Panc1 (cell line): ENCODE measurements around the gene PRKG1. TPM values are rescaled to one million over a fixed set of nuclear protein-coding genes. Genes with fewer than 3 reads are reported as not detected.

ENCODE experiments used
- ATAC-seq: fragments of 200-7000 bp; cut with Tn5 transposase; 2 replicates; pipeline ENCODE4 v1.9.1; 2020; ENCODE audit warnings: mild to moderate bottlenecking, moderate library complexity
- BruUV-seq: library from RNA; stranded (reverse); fragments of 400-500 nt; replicated peaks from 2 replicates; lab custom pipeline; 2021; lab: Mats Ljungman, UMichigan
- CTCF ChIA-PET: fragments of 300-600 bp; sonication (Branson Sonifier 250); formaldehyde crosslinking; loops from one replicate; lab custom pipeline; 2022; ENCODE audit warnings: antibody characterized with exemption; lab: Charles Lee
- POLR2A ChIA-PET: fragments of 300-600 bp; sonication (Branson Sonifier 250); formaldehyde crosslinking; loops from one replicate; lab custom pipeline; 2022; ENCODE audit warnings: antibody characterized with exemption; lab: Charles Lee
- DNase-seq: peaks from one replicate; pipeline ENCODE4 v3.0.0-alpha.2; 2010; ENCODE audit warnings: low read depth, low spot score
- H3K27ac ChIP-seq: 2 replicates; pipeline ENCODE4 v1.5.1; 2011; ENCODE audit warnings: mild to moderate bottlenecking, low read length, inconsistent platforms
- H3K27me3 ChIP-seq: fragments of 200-500 bp; sonication (Bioruptor generic); 2 replicates; pipeline ENCODE4 v1.6.0; 2014; ENCODE audit warnings: low read length, inconsistent platforms; ENCODE audit not compliant: control insufficient read depth, insufficient read depth
- H3K36me3 ChIP-seq: fragments of 200-500 bp; sonication (Bioruptor generic); 2 replicates; pipeline ENCODE4 v1.5.1; 2014; ENCODE audit warnings: inconsistent platforms, mild to moderate bottlenecking, low read length, moderate library complexity; ENCODE audit not compliant: control insufficient read depth, insufficient read depth
- H3K4me1 ChIP-seq: 2 replicates; pipeline ENCODE4 v1.5.1; 2011; ENCODE audit warnings: inconsistent platforms, mild to moderate bottlenecking, low read length, moderate library complexity; ENCODE audit not compliant: control insufficient read depth, insufficient read depth
- H3K4me3 ChIP-seq, 2 experiments: 2 replicates each; pipeline ENCODE4 v1.5.1; 2011 to 2012; ENCODE audit warnings: low read depth in 2 of 2, low read length in 2 of 2, mild to moderate bottlenecking in 2 of 2, inconsistent platforms in 1 of 2, moderate library complexity in 1 of 2
- H3K9me3 ChIP-seq: fragments of 200-500 bp; sonication (Bioruptor generic); 2 replicates; pipeline ENCODE4 v1.5.1; 2014; ENCODE audit warnings: low read depth, mild to moderate bottlenecking, inconsistent platforms, low read length, moderate library complexity; ENCODE audit not compliant: control insufficient read depth, insufficient read depth
- CTCF ChIP-seq: fragments of 450-650 bp; IDR thresholded peaks from 2 replicates; pipeline ENCODE4 v1.5.1; 2017; ENCODE audit warnings: mild to moderate bottlenecking
- POLR2AphosphoS5 ChIP-seq: IDR thresholded peaks from 2 replicates; pipeline ENCODE4 v1.6.1; 2012; ENCODE audit warnings: mild to moderate bottlenecking, low read depth, low read length, moderate library complexity
- REST ChIP-seq, 2 experiments: IDR thresholded peaks; 2 replicates each; pipeline ENCODE4 v1.6.1; 2011 to 2012; ENCODE audit warnings: low read depth in 2 of 2, control low read depth in 1 of 2, low read length in 1 of 2, mild to moderate bottlenecking in 1 of 2, moderate library complexity in 1 of 2; ENCODE audit not compliant: insufficient read depth in 1 of 2
- SIN3A ChIP-seq: IDR thresholded peaks from 2 replicates; pipeline ENCODE4 v1.6.1; 2012; ENCODE audit warnings: low read depth, mild to moderate bottlenecking, low read length, moderate library complexity, borderline replicate concordance; ENCODE audit not compliant: insufficient read depth
- TCF7L2 ChIP-seq: IDR thresholded peaks from 2 replicates; pipeline ENCODE4 v1.6.1; 2011; ENCODE audit warnings: mild to moderate bottlenecking, low read depth, low read length, inconsistent platforms
- in situ Hi-C: cut with HindIII; loops from 2 replicates; pipeline ENCODE4 v1.10.0; 2016; ENCODE audit warnings: low sequenced_read_pairs, low pct_unique_long_range_greater_than_20kb
- intact Hi-C: fragments of 100-400 bp; cut with micrococcal nuclease; formaldehyde crosslinking; loops from one replicate; pipeline ENCODE4 v1.10.0; 2022; ENCODE audit not compliant: unreplicated experiment
- total RNA-seq: library from RNA; stranded (reverse); gene quantifications from one replicate; pipeline ENCODE4 v1.2.1, GENCODE V29; 2021; ENCODE audit not compliant: unreplicated experiment

The PRKG1 gene
- total RNA-seq, 1 experiment from 2014 or later = 0.92 TPM

GRCh38 chr10:52268790-52269189 lies 1194.5 kb downstream of the PRKG1 start:
- Histone ChIP-seq H3K27me3 (no peaks in the 10 kb centered on the region), H3K36me3 (no peaks in the 10 kb centered on the region), H3K9me3 (no peaks in the 10 kb centered on the region), H3K4me1 (no peaks in the 10 kb centered on the region), H3K4me3 (no peak overlapping the region), H3K27ac (no peak overlapping the region)
- DNase-seq (no peak), ATAC-seq (no peak)
- TF ChIP-seq CTCF (no peak), SIN3A (no peak), TCF7L2 (no peak), POLR2AphosphoS5 (no peak), REST (IDR thresholded peaks at IDR 0.05; ENCODE audit: insufficient read depth in 1 of 2, low read depth in 2 of 2, low read length in 1 of 2) (no peak)
- ChIA-PET CTCF (no interaction called here), POLR2A (no interaction called here)
- in situ Hi-C loops (no loop called here), intact Hi-C loops (no loop called here)
- BruUV-seq = no TSS peak

GRCh38 chr10:52269233-52269632 lies 1194.9 kb downstream of the PRKG1 start:
- Histone ChIP-seq H3K4me1 (no peaks in the 10 kb centered on the region), H3K9me3 (no peaks in the 10 kb centered on the region), H3K4me3 (no peak overlapping the region), H3K27ac (no peak overlapping the region), H3K27me3 (no peaks in the 10 kb centered on the region), H3K36me3 (no peaks in the 10 kb centered on the region)
- TF ChIP-seq POLR2AphosphoS5 (no peak), CTCF (no peak), REST (IDR thresholded peaks at IDR 0.05; ENCODE audit: insufficient read depth in 1 of 2, low read depth in 2 of 2, low read length in 1 of 2) (no peak), TCF7L2 (no peak), SIN3A (no peak)
- CTCF ChIA-PET = no interaction called here
- POLR2A ChIA-PET = no interaction called here
- no TSS peak for BruUV-seq
- in situ Hi-C loops = no loop called here
- DNase-seq = no peak
- intact Hi-C loops = no loop called here
- ATAC-seq = no peak
